Frontal cortex (tissue), 4 donors: Measurements from ENCODE around the gene POLR3G. TPM values are rescaled to one million over a fixed set of nuclear protein-coding genes. Genes with fewer than 3 reads are reported as not detected.

ENCODE experiments used
- DNase-seq, 2 donors: peaks; one replicate each; pipeline ENCODE4 v3.0.0; 2012; ENCODE audit warnings: low spot score in 2 of 2
- FAIRE-seq: peaks from 2 replicates; lab custom pipeline; 2012; peaks lifted over from hg19 to GRCh38; lab: Jason Lieb, UNC
- total RNA-seq: library from RNA; depleted of rRNA; stranded (reverse); fragments of >200 nt; gene quantifications from one replicate; pipeline ENCODE4 v1.2.3, GENCODE V29; 2014
- donor health status: control.
- donor health status: control.
- donor health status: control.

POLR3G gene
- 3.3 TPM for total RNA-seq

GRCh38 chr5:90474235-90475107 is at the start of gene POLR3G, which contains the start of gene MBLAC2:
Gene POLR3G, plus strand, starts transcription at chr5:90474864. Its CDS starts 10,704 bp downstream, at chr5:90485568.
Gene MBLAC2, minus strand, starts transcription at chr5:90474771. Its CDS starts 479 bp downstream, at chr5:90474292.
- no peak for FAIRE-seq
- peak; percentile 88 to 90 for DNase-seq

GRCh38 chr5:90434116-90434714 is 40.4 kb upstream of the POLR3G start:
- FAIRE-seq (no peak), DNase-seq (no peak)

DNA sequence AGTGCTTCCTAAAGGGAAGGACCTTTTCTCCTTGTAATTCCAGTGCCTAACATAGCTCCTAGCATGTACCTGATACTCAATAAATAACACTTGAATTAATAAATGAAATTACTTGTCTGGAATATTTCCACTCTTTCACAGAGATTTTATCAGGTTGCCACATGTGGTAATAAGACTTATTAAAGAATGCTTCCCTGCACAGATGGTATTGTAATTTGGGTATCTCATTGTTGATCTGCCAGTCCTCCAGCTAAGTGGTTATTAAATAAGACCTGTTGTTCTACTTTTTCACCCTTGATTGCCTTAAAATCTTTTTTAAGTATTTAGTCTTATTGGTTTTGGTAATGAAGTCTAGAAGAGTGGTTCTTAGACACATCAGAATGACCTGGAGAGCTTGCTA is 37.0 kb upstream of the POLR3G start:
- DNase-seq (no peak), FAIRE-seq (no peak)

GRCh38 chr5:90438100-90438499 is 36.6 kb upstream of the POLR3G start:
- FAIRE-seq (no peak), DNase-seq (no peak)

DNA sequence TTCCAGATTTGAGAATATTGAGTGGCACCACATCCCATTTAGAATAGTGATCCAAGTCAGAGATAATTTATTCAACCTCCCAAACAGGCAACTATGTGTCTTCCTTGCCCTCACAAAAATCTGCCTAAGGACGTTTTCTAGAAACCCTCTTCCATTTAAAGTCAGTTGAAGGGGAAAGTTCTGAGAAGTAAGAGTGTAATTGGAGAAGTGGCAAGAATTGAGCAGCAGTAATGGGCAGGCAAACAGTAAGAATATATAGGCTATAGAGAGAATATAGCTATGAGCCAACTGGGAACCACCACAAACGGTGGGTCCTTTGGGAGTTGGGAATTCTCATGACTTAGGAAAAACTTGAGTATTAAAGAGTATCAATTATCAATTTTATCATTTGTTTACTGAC is 34.0 kb upstream of the POLR3G start:
- no peak for FAIRE-seq
- DNase-seq = no peak

DNA sequence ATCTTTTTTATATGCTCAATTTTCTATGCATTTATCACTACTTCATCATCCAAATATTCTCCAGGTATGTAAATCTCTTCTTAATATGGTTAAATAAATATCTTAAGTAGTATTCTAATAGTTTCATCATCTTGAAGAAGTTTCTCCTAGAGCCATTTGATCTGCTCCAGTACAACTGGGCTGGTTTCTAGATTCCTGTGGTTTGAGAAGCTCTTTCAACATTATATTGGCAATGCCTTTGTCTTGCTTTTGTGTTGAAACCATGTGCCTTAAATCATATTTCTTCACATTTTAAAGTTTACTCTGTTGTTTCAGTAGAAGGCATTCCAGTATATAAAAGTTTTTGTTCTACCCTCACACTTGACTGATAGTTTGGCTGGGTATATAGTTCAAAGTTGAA is 27.7 kb upstream of the POLR3G start:
- no peak for FAIRE-seq
- no peak for DNase-seq

- no peak for DNase-seq
- FAIRE-seq = no peak
These were observed 13.4 kb upstream of the POLR3G start for GRCh38 chr5:90461288-90461687.

DNA sequence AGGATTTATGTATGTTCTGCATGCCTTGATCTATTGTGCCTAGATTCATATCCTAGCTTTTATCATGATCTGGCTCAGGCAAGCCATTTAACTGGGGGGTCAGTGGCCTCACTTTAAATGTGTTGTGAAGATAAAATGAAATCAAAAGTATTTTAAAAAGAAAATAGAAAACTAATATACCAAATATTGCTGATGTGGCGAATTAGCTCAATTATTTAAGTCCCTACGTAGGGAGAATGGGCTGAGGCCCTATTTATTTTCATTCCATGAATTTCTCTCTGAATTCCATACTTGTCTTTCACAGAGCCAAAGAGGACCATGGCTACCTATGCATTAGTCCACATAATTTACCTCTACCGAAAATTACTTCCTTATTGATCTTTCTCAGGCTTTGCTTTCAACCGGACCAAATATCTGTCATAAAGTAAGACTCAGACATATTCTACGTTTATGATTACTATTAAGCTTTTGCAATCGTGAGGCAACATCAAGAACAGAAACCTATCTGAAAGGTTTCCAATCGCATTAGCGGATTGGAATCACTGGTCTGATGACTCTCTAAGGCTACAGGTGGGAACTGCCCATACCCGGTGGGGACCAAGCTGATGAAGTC is 1.8 kb upstream of the POLR3G start:
- DNase-seq (no peak), FAIRE-seq (no peak)

DNA sequence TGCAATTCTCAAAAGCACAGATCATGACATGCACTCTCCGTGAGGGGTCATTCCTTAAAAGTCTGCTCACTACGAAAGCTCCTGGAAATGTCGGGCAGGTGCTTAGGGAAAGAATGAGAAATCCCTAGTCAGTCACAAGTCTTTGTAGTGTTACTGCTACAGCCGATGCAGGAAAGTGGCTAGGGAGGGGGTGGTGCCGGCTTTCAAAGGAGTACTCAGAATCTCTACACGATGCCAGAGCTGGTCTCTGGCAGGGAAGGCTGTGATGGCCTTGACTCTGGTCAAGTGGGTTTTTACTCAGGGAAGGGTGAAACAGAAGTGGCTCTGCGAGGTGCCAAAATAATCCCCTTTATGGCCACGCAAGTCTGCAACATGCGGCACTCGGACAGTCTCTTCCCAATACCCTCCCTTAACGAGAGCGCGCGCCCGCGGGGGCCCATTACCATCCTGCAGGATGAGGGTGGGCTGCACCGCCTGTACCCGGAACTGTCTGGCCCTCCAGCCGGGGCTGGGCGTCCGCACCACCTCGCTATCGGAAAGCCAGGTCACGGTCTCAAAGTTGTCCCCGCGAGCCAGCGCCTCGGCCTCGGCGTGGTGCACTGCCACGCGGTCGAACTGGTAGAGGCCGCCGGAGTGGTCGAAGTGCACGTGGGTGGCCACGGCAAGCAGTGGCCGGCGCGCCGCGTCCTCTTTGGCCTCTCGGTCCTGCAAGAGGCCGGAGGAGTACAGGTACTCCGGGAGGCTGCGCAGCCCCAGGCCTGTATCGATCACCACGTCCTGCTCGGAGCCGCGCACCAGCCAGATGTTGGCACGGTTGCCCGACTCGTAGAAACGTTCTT is 1.0 kb upstream of the POLR3G start:
- DNase-seq (peak in 1 of 2 donors; percentile 22), FAIRE-seq (no peak)

DNA sequence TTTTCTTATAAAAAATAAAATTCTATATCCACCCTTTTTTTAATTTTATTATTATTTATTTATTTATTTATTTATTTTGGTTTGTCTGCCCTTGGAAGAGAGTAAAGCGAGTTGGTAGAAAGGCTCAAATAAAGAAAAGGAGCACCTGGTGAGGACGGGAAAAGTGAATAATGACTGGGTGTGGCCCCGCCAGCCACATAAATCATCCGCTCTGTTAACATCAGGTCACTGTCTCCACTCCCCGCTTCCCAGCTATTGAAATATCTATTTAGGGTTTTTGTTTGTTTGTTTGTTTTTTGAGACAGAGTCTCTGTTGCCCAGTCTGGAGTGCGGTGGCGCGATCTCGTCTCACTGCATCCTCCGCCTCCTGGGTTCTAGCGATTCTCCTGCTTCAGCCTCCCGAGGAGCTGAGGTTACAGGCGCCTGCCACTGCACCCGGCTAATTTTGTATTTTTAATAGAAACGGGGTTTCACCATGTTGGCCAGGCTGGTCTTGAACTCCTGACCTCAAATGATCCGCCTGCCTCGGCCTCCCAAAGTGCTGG is 844 bp downstream of the POLR3G start:
- FAIRE-seq = no peak
- DNase-seq = no peak

- FAIRE-seq = no peak
- DNase-seq = no peak
These were observed 1.7 kb downstream of the POLR3G start for GRCh38 chr5:90476391-90476790.

GRCh38 chr5:90477073-90477472 is 2.4 kb downstream of the POLR3G start:
- no peak for FAIRE-seq

GRCh38 chr5:90477621-90478215 is 3.1 kb downstream of the POLR3G start:
- DNase-seq = no peak
- FAIRE-seq = no peak

More at GRCh38 chr5:90477073-90477472, 2.4 kb downstream of the POLR3G start:
- no peak for DNase-seq

GRCh38 chr5:90479611-90480385 is 5.1 kb downstream of the POLR3G start:
- DNase-seq (no peak), FAIRE-seq (no peak)

DNA sequence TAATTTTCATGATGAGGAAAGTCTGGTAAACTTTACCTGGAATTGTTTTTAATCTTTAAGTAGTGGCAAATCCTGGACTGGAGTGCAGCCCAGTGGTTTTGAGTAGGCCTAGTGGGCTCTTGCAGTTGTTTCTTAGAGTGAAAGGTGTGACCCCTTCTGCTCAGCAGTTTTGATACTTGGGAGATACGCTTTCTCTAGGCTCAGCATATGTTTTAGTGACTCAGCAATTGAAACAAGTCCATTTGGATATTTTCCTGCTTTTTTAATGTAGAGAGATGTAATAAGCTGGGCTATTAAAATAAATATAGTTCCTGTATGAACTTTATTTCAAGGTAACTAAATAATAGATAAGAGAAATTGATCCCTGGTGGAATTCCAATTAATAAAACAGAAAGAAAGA is 6.0 kb downstream of the POLR3G start:
- FAIRE-seq (no peak), DNase-seq (no peak)

DNA sequence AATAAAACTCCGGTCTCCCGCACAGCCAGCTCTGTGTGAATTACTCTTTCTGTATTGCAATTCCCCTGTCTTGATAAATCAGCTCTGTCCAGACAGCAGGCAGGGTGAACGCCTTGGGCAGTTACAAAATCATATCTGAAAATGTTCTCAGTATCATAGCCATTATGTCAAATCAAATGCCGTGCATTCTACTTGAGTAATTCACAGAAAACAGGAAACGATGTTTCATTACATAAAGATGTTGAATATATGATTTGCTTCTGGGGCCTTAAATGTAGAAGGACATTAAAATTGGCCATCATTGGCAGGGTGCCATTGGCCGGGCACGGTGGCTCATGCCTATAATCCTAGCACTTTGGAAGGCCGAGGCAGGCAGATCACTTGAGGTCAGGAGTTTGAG is 8.5 kb downstream of the POLR3G start:
- FAIRE-seq (no peak), DNase-seq (no peak)

GRCh38 chr5:90484540-90484939 is 9.9 kb downstream of the POLR3G start:
- FAIRE-seq = no peak
- no peak for DNase-seq

- FAIRE-seq (no peak), DNase-seq (no peak)
These were observed 14.1 kb downstream of the POLR3G start for GRCh38 chr5:90488791-90489190.

GRCh38 chr5:90494043-90494442 is 19.4 kb downstream of the POLR3G start:
- no peak for FAIRE-seq
- DNase-seq = no peak
